Measurements from ENCODE around the gene ANKRD10. TPM values are rescaled to one million over a fixed set of nuclear protein-coding genes. Genes with fewer than 3 reads are reported as not detected.

The ANKRD10 gene
- total RNA-seq, 1 experiment from 2014 or later: 120 TPM

DNA sequence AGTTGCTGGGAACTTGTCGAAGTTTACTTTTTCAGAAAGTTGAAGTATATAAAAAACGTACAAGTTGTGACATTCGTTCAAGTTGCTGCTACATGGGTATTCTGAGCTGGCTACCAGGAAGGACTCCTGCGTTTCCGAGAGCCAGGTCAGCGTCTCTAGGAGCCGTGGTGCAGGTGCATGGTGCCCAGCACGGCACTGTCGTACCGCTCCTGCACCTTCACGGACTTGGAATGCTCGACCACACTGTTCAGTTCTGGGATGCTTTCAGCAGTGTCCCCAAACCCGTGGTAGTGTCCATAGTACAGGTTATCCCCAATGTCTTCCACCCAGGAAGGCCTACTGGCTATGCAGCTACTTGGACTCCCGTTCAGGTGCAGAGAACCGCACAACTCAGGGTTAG, 35.4 kb downstream of the ANKRD10 start:
- intact Hi-C loops (cut with micrococcal nuclease; ENCODE audit: unreplicated experiment): no loop called here
- no peaks in the 10 kb centered on the region for H3K27me3 Mint-ChIP-seq (ENCODE audit: unreplicated experiment)
- H3K4me3 Mint-ChIP-seq (ENCODE audit: low read depth, unreplicated experiment): no peak overlapping the region
- H3K36me3 Mint-ChIP-seq (ENCODE audit: insufficient read depth, unreplicated experiment): peaks cover 19% of the 10 kb centered on the region
- CTCF ChIA-PET: no interaction called here
- H3K4me1 Mint-ChIP-seq (ENCODE audit: low read depth, unreplicated experiment): no peaks in the 10 kb centered on the region
- no TSS peak for BruUV-seq (replicated peaks)
- H3K27ac Mint-ChIP-seq (ENCODE audit: unreplicated experiment): no peak overlapping the region
- no peak for DNase-seq
- TF ChIP-seq, protein P1, sequence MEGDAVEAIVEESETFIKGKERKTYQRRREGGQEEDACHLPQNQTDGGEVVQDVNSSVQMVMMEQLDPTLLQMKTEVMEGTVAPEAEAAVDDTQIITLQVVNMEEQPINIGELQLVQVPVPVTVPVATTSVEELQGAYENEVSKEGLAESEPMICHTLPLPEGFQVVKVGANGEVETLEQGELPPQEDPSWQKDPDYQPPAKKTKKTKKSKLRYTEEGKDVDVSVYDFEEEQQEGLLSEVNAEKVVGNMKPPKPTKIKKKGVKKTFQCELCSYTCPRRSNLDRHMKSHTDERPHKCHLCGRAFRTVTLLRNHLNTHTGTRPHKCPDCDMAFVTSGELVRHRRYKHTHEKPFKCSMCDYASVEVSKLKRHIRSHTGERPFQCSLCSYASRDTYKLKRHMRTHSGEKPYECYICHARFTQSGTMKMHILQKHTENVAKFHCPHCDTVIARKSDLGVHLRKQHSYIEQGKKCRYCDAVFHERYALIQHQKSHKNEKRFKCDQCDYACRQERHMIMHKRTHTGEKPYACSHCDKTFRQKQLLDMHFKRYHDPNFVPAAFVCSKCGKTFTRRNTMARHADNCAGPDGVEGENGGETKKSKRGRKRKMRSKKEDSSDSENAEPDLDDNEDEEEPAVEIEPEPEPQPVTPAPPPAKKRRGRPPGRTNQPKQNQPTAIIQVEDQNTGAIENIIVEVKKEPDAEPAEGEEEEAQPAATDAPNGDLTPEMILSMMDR (IDR thresholded peaks at IDR 0.05; ENCODE audit: unreplicated experiment): no peak
- H3K9me3 Mint-ChIP-seq (ENCODE audit: low read depth, unreplicated experiment): no peaks in the 10 kb centered on the region

DNA sequence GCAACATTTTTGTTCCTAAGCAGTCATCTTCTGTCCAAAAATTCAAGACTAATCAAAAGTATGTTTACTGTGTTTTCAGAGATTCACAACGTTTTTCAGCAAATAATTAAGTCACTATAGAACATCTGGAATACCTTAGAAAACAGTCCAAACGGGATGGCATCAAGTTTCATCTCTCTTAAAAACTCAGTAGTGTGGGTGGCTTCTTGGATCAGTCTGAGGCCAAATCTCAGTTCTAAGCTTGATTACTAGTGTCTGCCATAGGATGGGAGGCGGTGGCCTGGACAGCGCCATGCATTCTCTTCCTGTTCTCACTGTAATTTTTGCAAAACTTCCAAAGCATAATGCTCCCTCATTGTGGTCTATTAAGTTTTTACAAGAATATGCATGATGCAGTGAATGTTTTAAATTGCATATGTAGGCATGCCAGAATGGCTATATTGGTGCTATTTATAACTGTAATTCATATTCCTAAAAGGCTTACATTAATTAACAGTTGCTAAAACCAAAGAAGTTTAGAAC, 37.1 kb downstream of the ANKRD10 start:
- H3K4me1 Mint-ChIP-seq (ENCODE audit: low read depth, unreplicated experiment): no peaks in the 10 kb centered on the region
- no peaks in the 10 kb centered on the region for H3K9me3 Mint-ChIP-seq (ENCODE audit: low read depth, unreplicated experiment)
- intact Hi-C loops (cut with micrococcal nuclease; ENCODE audit: unreplicated experiment): no loop called here
- BruUV-seq (replicated peaks): no TSS peak
- DNase-seq: no peak
- no peak overlapping the region for H3K4me3 Mint-ChIP-seq (ENCODE audit: low read depth, unreplicated experiment)
- H3K27me3 Mint-ChIP-seq (ENCODE audit: unreplicated experiment): no peaks in the 10 kb centered on the region
- H3K27ac Mint-ChIP-seq (ENCODE audit: unreplicated experiment): no peak overlapping the region
- TF ChIP-seq, protein P1 (IDR thresholded peaks at IDR 0.05; ENCODE audit: unreplicated experiment): no peak
- H3K36me3 Mint-ChIP-seq (ENCODE audit: insufficient read depth, unreplicated experiment): peaks cover 16% of the 10 kb centered on the region
- CTCF ChIA-PET: no interaction called here

DNA sequence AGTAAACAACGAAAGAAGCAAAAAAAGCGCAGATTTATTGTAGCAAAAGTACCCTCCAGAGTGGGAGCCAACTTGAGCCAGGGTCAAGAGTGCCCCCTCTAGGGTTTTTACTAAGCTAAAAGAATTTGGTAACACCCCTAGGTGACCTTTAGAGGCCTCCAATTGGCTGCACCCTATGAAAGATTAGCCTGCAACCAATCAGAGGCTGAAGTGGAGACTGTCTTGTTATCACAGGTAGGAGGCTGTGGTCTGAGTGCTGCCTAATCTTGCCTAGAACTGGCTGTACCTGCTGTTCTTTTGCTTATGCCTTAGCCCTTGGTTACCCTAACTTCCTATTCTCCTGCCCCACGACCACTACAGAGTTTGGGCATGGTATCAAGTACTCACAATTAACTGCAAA, 38.3 kb downstream of the ANKRD10 start:
- Mint-ChIP-seq H3K27ac (ENCODE audit: unreplicated experiment) (no peak overlapping the region), H3K4me3 (ENCODE audit: low read depth, unreplicated experiment) (no peak overlapping the region), H3K36me3 (ENCODE audit: insufficient read depth, unreplicated experiment) (peaks cover 12% of the 10 kb centered on the region), H3K4me1 (ENCODE audit: low read depth, unreplicated experiment) (no peaks in the 10 kb centered on the region), H3K27me3 (ENCODE audit: unreplicated experiment) (no peaks in the 10 kb centered on the region), H3K9me3 (ENCODE audit: low read depth, unreplicated experiment) (no peaks in the 10 kb centered on the region)
- TF ChIP-seq, protein P1 (IDR thresholded peaks at IDR 0.05; ENCODE audit: unreplicated experiment): no peak
- intact Hi-C loops (cut with micrococcal nuclease; ENCODE audit: unreplicated experiment): no loop called here
- CTCF ChIA-PET: no interaction called here
- no peak for DNase-seq
- no TSS peak for BruUV-seq (replicated peaks)

DNA sequence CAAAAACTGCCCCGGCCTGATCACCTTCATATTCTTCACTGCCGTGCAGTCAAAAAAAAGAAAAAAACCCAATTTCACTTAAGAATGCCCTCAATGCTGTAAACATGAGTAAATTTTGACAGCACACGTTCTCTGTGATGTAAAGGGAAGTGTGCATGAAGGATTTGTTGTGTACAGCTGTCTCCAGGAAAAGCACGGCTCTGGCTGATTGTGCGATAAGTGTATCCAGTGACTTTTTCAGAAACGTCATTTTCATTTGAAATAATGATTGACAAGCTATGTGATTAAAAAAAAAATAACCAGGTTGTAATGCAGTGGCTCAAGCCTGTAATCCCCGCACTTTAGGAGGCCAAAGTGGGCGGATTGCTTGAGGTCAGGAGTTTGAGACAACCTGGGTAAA, 39.6 kb downstream of the ANKRD10 start:
- intact Hi-C loops (cut with micrococcal nuclease; ENCODE audit: unreplicated experiment): no loop called here
- BruUV-seq (replicated peaks): no TSS peak
- Mint-ChIP-seq H3K4me1 (ENCODE audit: low read depth, unreplicated experiment) (no peaks in the 10 kb centered on the region), H3K27me3 (ENCODE audit: unreplicated experiment) (no peaks in the 10 kb centered on the region), H3K27ac (ENCODE audit: unreplicated experiment) (peak overlapping the region; percentile 67), H3K9me3 (ENCODE audit: low read depth, unreplicated experiment) (no peaks in the 10 kb centered on the region), H3K4me3 (ENCODE audit: low read depth, unreplicated experiment) (no peak overlapping the region), H3K36me3 (ENCODE audit: insufficient read depth, unreplicated experiment) (peaks cover 16% of the 10 kb centered on the region)
- TF ChIP-seq, protein P1 (IDR thresholded peaks at IDR 0.05; ENCODE audit: unreplicated experiment): no peak
- DNase-seq: no peak
- CTCF ChIA-PET: interaction anchor here (0.6 kb wide), 1 partner anchor 17 kb away, joined by 4 read pairs; no protein-coding TSS in a partner anchor

Measured in Calu3 (cell line).